Endothelial cell of umbilical vein (primary cell): ENCODE data around the gene SNRNP200. TPM values are rescaled to one million over a fixed set of nuclear protein-coding genes. Genes with fewer than 3 reads are reported as not detected.

Experiments used
- BruUV-seq: library from RNA; stranded (reverse); fragments of 400-500 nt; replicated peaks from 2 replicates; lab custom pipeline; 2021; lab: Mats Ljungman, UMichigan
- CTCF ChIA-PET: fragments of 300-600, 350-600 bp; sonication (Branson Sonifier 250); formaldehyde crosslinking; loops from one replicate; lab custom pipeline; 2021; ENCODE audit warnings: antibody characterized with exemption, inconsistent platforms; lab: Charles Lee
- POLR2A ChIA-PET: fragments of 300-600, 350-600 bp; sonication (Branson Sonifier 250); formaldehyde crosslinking; loops from one replicate; lab custom pipeline; 2021; ENCODE audit warnings: antibody characterized with exemption, inconsistent platforms; lab: Charles Lee
- DNase-seq: peaks from one replicate; pipeline ENCODE4 v3.0.0-alpha.2; 2011; ENCODE audit warnings: low read depth, low spot score
- FAIRE-seq: peaks from 2 replicates; lab custom pipeline; 2011; peaks lifted over from hg19 to GRCh38; lab: Jason Lieb, UNC
- H2AFZ ChIP-seq: 2 replicates; pipeline ENCODE4 v1.6.0; 2012; ENCODE audit warnings: low read depth, low read length, control low read depth, inconsistent platforms
- H3K27ac ChIP-seq: 2 replicates; pipeline ENCODE4 v1.5.1; 2011; ENCODE audit warnings: low read depth, mild to moderate bottlenecking, control low read depth, low read length, moderate library complexity; ENCODE audit not compliant: insufficient read depth
- H3K27me3 ChIP-seq, 2 experiments: 2 replicates each; pipeline versions ENCODE4 v1.6.0 to v1.6.1; 2011; ENCODE audit warnings: low read length in 2 of 2, mixed read lengths in 1 of 2; ENCODE audit not compliant: control insufficient read depth in 2 of 2, insufficient read depth in 2 of 2
- H3K36me3 ChIP-seq, 2 experiments: 2 replicates in 1 of 2; 3 replicates in 1 of 2; pipeline ENCODE4 v1.5.1; 2011; ENCODE audit warnings: low read length in 2 of 2, mild to moderate bottlenecking in 1 of 2, moderate library complexity in 1 of 2; ENCODE audit not compliant: control insufficient read depth in 2 of 2, insufficient read depth in 2 of 2; ENCODE audit errors: extremely low read depth in 1 of 2
- H3K4me1 ChIP-seq: 3 replicates; pipeline ENCODE4 v1.5.1; 2011; ENCODE audit warnings: mild to moderate bottlenecking, low read length; ENCODE audit not compliant: control insufficient read depth, insufficient read depth; ENCODE audit errors: extremely low read depth
- H3K4me2 ChIP-seq: 2 replicates; pipeline ENCODE4 v1.6.1; 2011; ENCODE audit warnings: low read length, control low read depth, mixed read lengths; ENCODE audit not compliant: insufficient read depth
- H3K4me3 ChIP-seq, 3 experiments: fragments of 200-600 bp in 1 of 3; sonication (generic), shearing (Covaris generic) in 1 of 3; replicated peaks in 1 of 3; 2 replicates each; pipeline ENCODE4 v1.5.1; 2011 to 2016; ENCODE audit warnings: control low read depth in 3 of 3, low read length in 3 of 3, mild to moderate bottlenecking in 2 of 3, inconsistent platforms in 1 of 3, low read depth in 1 of 3, moderate library complexity in 1 of 3; ENCODE audit not compliant: insufficient read depth in 1 of 3
- H3K79me2 ChIP-seq: 2 replicates; pipeline ENCODE4 v1.6.0; 2012; ENCODE audit warnings: low read length, inconsistent platforms; ENCODE audit not compliant: control insufficient read depth, insufficient read depth
- H3K9ac ChIP-seq: replicated peaks from 2 replicates; pipeline ENCODE3; 2011; ENCODE audit warnings: low read length, control low read depth; ENCODE audit not compliant: insufficient read depth; ENCODE audit errors: extremely low read depth
- H3K9me1 ChIP-seq: replicated peaks from 3 replicates; pipeline ENCODE4 v1.6.0; 2011; ENCODE audit warnings: mild to moderate bottlenecking, low read length; ENCODE audit not compliant: control insufficient read depth, insufficient read depth; ENCODE audit errors: extremely low read depth
- H3K9me3 ChIP-seq: replicated peaks from 2 replicates; pipeline ENCODE4 v1.5.1; 2012; ENCODE audit warnings: low read length, inconsistent platforms; ENCODE audit not compliant: control insufficient read depth, insufficient read depth
- H4K20me1 ChIP-seq: replicated peaks from 2 replicates; pipeline ENCODE3; 2011; ENCODE audit warnings: mild to moderate bottlenecking, low read length; ENCODE audit not compliant: control insufficient read depth, insufficient read depth; ENCODE audit errors: extremely low read depth
- CTCF ChIP-seq, 2 donors: IDR thresholded peaks; 1 replicate in 1 of 2; 2 replicates in 1 of 2; pipeline ENCODE4 v1.5.1; 2011; ENCODE audit warnings: low read length in 2 of 2, mild to moderate bottlenecking in 2 of 2, moderate library complexity in 2 of 2, control low read depth in 1 of 2, inconsistent platforms in 1 of 2, low read depth in 1 of 2; ENCODE audit not compliant: insufficient read depth in 1 of 2; ENCODE audit errors: extremely low read depth in 1 of 2
- EZH2 ChIP-seq: IDR thresholded peaks from 2 replicates; pipeline ENCODE4 v1.6.1; 2012; ENCODE audit warnings: borderline replicate concordance, low read depth, mild to moderate bottlenecking, moderate library complexity, low read length, inconsistent platforms; ENCODE audit not compliant: severe bottlenecking
- FOS ChIP-seq: IDR thresholded peaks from 2 replicates; pipeline ENCODE4 v1.6.1; 2011; ENCODE audit warnings: mild to moderate bottlenecking, low read length, moderate library complexity, borderline replicate concordance; ENCODE audit not compliant: insufficient read depth
- GATA2 ChIP-seq: IDR thresholded peaks from 2 replicates; pipeline ENCODE4 v1.7.0; 2011; ENCODE audit warnings: low read depth, mild to moderate bottlenecking, moderate library complexity, mixed read lengths, low read length; ENCODE audit not compliant: insufficient read length, insufficient read depth
- JUN ChIP-seq: IDR thresholded peaks from 2 replicates; pipeline ENCODE4 v1.6.1; 2011; ENCODE audit warnings: borderline replicate concordance, low read depth; ENCODE audit not compliant: insufficient read length, insufficient read depth
- MAX ChIP-seq: IDR thresholded peaks from 2 replicates; pipeline ENCODE4 v1.6.1; 2011; ENCODE audit not compliant: insufficient read depth, insufficient read length
- MYC ChIP-seq: IDR thresholded peaks from one replicate; pipeline ENCODE4 v1.6.1; 2011; ENCODE audit warnings: mild to moderate bottlenecking, low read depth, low read length
- POLR2A ChIP-seq: IDR thresholded peaks from 2 replicates; pipeline ENCODE4 v1.6.1; 2012; ENCODE audit warnings: low read depth, mild to moderate bottlenecking, control low read depth, low read length
- POLR2AphosphoS5 ChIP-seq: IDR thresholded peaks from 2 replicates; pipeline ENCODE4 v1.6.1; 2012; ENCODE audit warnings: low read depth, mild to moderate bottlenecking, control low read depth, low read length, moderate library complexity; ENCODE audit not compliant: insufficient read depth
- dilution Hi-C: fragments of 300-500 bp; cut with MboI; formaldehyde crosslinking; loops from one replicate; pipeline ENCODE4 v1.15.0; 2019; ENCODE audit warnings: low sequenced_read_pairs; ENCODE audit not compliant: extremely low pct_ligation_motif_present
- intact Hi-C: fragments of 100-400 bp; cut with micrococcal nuclease; formaldehyde crosslinking; loops from one replicate; pipeline ENCODE4 v1.10.0; 2022
- polyA plus RNA-seq, 4 experiments: library from polyadenylated mRNA; depleted of rRNA in 3 of 4; stranded (reverse) in 3 of 4; unstranded in 1 of 4; fragments of >200 nt; gene quantifications; 2 replicates each; pipeline versions ENCODE4 v1.2.1 to v1.2.3, GENCODE V29; 2011 to 2012; ENCODE audit warnings: missing spikeins in 1 of 4
- total RNA-seq: library from RNA; stranded (reverse); gene quantifications from 2 replicates; pipeline ENCODE4 v1.2.3, GENCODE V29; 2021

The SNRNP200 gene
- total and polyA plus RNA-seq, 2 donors (not counting 3 experiments of a cell fraction or from before 2014, with no cell fraction given): 124 to 155 TPM

- Histone ChIP-seq H3K79me2 (peaks cover 20% of the 10 kb centered on the region), H3K4me1 (peaks cover 11% of the 10 kb centered on the region), H3K4me2 (peak overlapping the region; percentile 86), H3K9ac (peak overlapping the region; percentile 72), H4K20me1 (no peaks in the 10 kb centered on the region), H3K36me3 (peaks cover 15 to 25% of the 10 kb centered on the region in 2 experiments), H3K9me3 (no peaks in the 10 kb centered on the region), H3K27me3 (no peaks in the 10 kb centered on the region), H3K4me3 (peak overlapping the region; percentile 60 to 81 (median 78)), H3K27ac (peak overlapping the region; percentile 63), H2AFZ (no peak overlapping the region), H3K9me1 (no peaks in the 10 kb centered on the region)
- no peak for DNase-seq
- intact Hi-C loops (loop anchor here (1.0 to 5.0 kb wide), 4 partner anchors 16 to 204 kb away; partner anchors contain the start of genes CIAO1, NCAPH and TMEM127), dilution Hi-C loops (no loop called here)
- CTCF ChIA-PET: interaction anchor here (0.9 to 1.6 kb wide), 4 partner anchors 11 to 205 kb away, joined by 3 to 5 read pairs (median 4); no protein-coding TSS in a partner anchor
- FAIRE-seq: no peak
- no peak for TF ChIP-seq CTCF (IDR thresholded peaks at IDR 0.05; ENCODE audit: extremely low read depth in 1 of 2, insufficient read depth in 1 of 2, low read depth in 1 of 2, low read length in 2 of 2)
- no peak for TF ChIP-seq FOS
- TF ChIP-seq JUN: no peak
- no peak for TF ChIP-seq MAX
- no peak for TF ChIP-seq POLR2A
- no peak for TF ChIP-seq GATA2
- no peak for TF ChIP-seq EZH2
- TF ChIP-seq POLR2AphosphoS5: no peak
- no peak for TF ChIP-seq MYC
- TSS peak; percentile 51 for BruUV-seq
- POLR2A ChIA-PET: no interaction called here
These were observed 740 bp downstream of the SNRNP200 start for GRCh38 chr2:96304606-96305005.
